ENCODE data around the gene ELAPOR1. TPM values are rescaled to one million over a fixed set of nuclear protein-coding genes. Genes with fewer than 3 reads are reported as not detected.

The ELAPOR1 gene
- total and polyA plus RNA-seq, 9 of the 15 experiments (the other 6 are each of a cell fraction or from before 2014, with no cell fraction given), result 0.07 to 1.2 (median 0.18) TPM

- peak in 1 of 3 experiments; percentile 80; a peak in 2 of 6 replicates for TF ChIP-seq ZBTB11 (CRISPR knock-in tag; IDR thresholded peaks at IDR 0.05)
Measured at GRCh38 chr1:109134423-109134822, 20.5 kb downstream of the ELAPOR1 start (continued).

- intact Hi-C loops (cut with micrococcal nuclease) (no loop called here), in situ Hi-C loops (cut with MboI) (no loop called here)
- Histone ChIP-seq H3K36me3 (ENCODE audit: control insufficient read depth, insufficient read depth, low read length) (no peaks in the 10 kb centered on the region), H3K9ac (ENCODE audit: insufficient read depth in 1 of 2, low read depth in 2 of 2, low read length in 2 of 2) (no peak overlapping the region), H2AFZ (ENCODE audit: low read depth, low read length) (no peak overlapping the region), H3K79me2 (ENCODE audit: control insufficient read depth, insufficient read depth, low read length) (no peaks in the 10 kb centered on the region), H3K9me1 (ENCODE audit: control insufficient read depth, insufficient read depth, low read length) (no peaks in the 10 kb centered on the region), H3K9me3 (replicated peaks; ENCODE audit: control insufficient read depth, insufficient read depth, low read depth, low read length) (no peaks in the 10 kb centered on the region), H4K20me1 (replicated peaks; ENCODE audit: control insufficient read depth, insufficient read depth, low read length) (no peaks in the 10 kb centered on the region), H3K27ac (ENCODE audit: extremely low read depth, low read depth, low read length) (no peak overlapping the region), H3K4me3 (no peak overlapping the region), H3K27me3 (ENCODE audit: control insufficient read depth in 2 of 2, insufficient read depth in 2 of 2, low read length in 2 of 2) (no peaks in the 10 kb centered on the region), H3K4me1 (replicated peaks in 1 of 2; ENCODE audit: control insufficient read depth in 2 of 2, insufficient read depth in 2 of 2, low read length in 2 of 2) (peaks cover 29 to 38% of the 10 kb centered on the region in 2 experiments; a peak in 3 of 5 replicates), H3K4me2 (ENCODE audit: insufficient read depth, low read length) (no peak overlapping the region)
- POLR2A ChIA-PET, result interaction anchor here (1.6 to 2.1 kb wide), 2 partner anchors 10 to 13 kb away, joined by 6 to 10 read pairs; no protein-coding TSS in a partner anchor
- no peak for DNase-seq (ENCODE audit: extremely low read depth in 1 of 4, low spot score in 3 of 4)
- no TSS peak for BruUV-seq (replicated peaks)
- CTCF ChIA-PET (ENCODE audit: low intra/inter-chr PET ratio), result no interaction called here
- no peak for ATAC-seq
- WGBS (ENCODE audit: insufficient coverage, low coverage, missing lambda C conversion rate), result 85% methylated on average over 3 of the region's 3 CpGs
- FAIRE-seq, result no peak
- TF ChIP-seq RFX7 (CRISPR knock-in tag; IDR thresholded peaks at IDR 0.05) (no peak), FOXP4 (CRISPR knock-in tag; IDR thresholded peaks at IDR 0.05; ENCODE audit: borderline replicate concordance) (no peak), RBFOX2 (IDR thresholded peaks at IDR 0.05; ENCODE audit: low read depth, low read length) (no peak), RBBP5 (IDR thresholded peaks at IDR 0.05; ENCODE audit: borderline replicate concordance, insufficient read depth, low read length, poor library complexity, severe bottlenecking) (no peak), KHSRP (IDR thresholded peaks at IDR 0.05) (no peak), ELF2 (CRISPR knock-in tag; IDR thresholded peaks at IDR 0.05) (no peak), ZNF24 (IDR thresholded peaks at IDR 0.05) (no peak), HSF4 (CRISPR knock-in tag; IDR thresholded peaks at IDR 0.05; ENCODE audit: borderline replicate concordance) (no peak), BRF2 (IDR thresholded peaks at IDR 0.05; ENCODE audit: borderline replicate concordance, insufficient read depth, insufficient read length) (no peak), HMG20A (CRISPR knock-in tag; conservative IDR thresholded peaks at IDR 0.05) (no peak), HLTF (IDR thresholded peaks at IDR 0.05) (no peak), KLF6 (CRISPR knock-in tag; IDR thresholded peaks at IDR 0.05; ENCODE audit: borderline replicate concordance) (no peak)
Measured at GRCh38 chr1:109135940-109136339, 22.0 kb downstream of the ELAPOR1 start.

Data from K562 (cell line).